CD4-positive, alpha-beta memory T cell (primary cell): ENCODE data around the gene COL20A1. TPM values are rescaled to one million over a fixed set of nuclear protein-coding genes. Genes with fewer than 3 reads are reported as not detected.

Experiments used
- CTCF ChIA-PET: fragments of 350-600 bp; sonication (Branson Sonifier 250); formaldehyde crosslinking; loops from one replicate; lab custom pipeline; 2021; ENCODE audit warnings: inconsistent platforms; ENCODE audit not compliant: partially characterized antibody; lab: Charles Lee
- POLR2A ChIA-PET: fragments of 350-600 bp; sonication (Branson Sonifier 250); formaldehyde crosslinking; loops from one replicate; lab custom pipeline; 2021; ENCODE audit not compliant: partially characterized antibody; lab: Charles Lee
- DNase-seq, 5 donors: peaks; one replicate each; pipeline versions ENCODE4 v3.0.0 to v3.0.0-alpha.2; 2020 to 2022; ENCODE audit warnings: mixed read lengths in 1 of 5
- H3K27ac ChIP-seq: one replicate; pipeline ENCODE4 v1.7.0; 2013; ENCODE audit warnings: low read depth, low read length
- H3K27me3 ChIP-seq: 2 replicates; pipeline ENCODE4 v1.7.0; 2013; ENCODE audit warnings: mild to moderate bottlenecking, low read length, moderate library complexity; ENCODE audit not compliant: insufficient read depth
- H3K36me3 ChIP-seq: 2 replicates; pipeline ENCODE4 v1.7.0; 2013; ENCODE audit warnings: mild to moderate bottlenecking, low read length, moderate library complexity; ENCODE audit not compliant: insufficient read depth
- H3K4me1 ChIP-seq: 2 replicates; pipeline ENCODE4 v1.7.0; 2013; ENCODE audit warnings: mild to moderate bottlenecking, low read length, moderate library complexity; ENCODE audit not compliant: insufficient read depth
- H3K4me3 ChIP-seq, 2 donors: one replicate each; pipeline ENCODE4 v1.7.0; 2013; ENCODE audit warnings: low read length in 2 of 2, mild to moderate bottlenecking in 1 of 2
- H3K9me3 ChIP-seq, 2 donors: one replicate each; pipeline ENCODE4 v1.7.0; 2013; ENCODE audit warnings: low read length in 2 of 2, control low read depth in 1 of 2; ENCODE audit not compliant: control insufficient read depth in 1 of 2
- H3K27ac Mint-ChIP-seq, 7 donors: one replicate each; pipeline ENCODE4 v1.8.0; 2020 to 2021; ENCODE audit warnings: mixed read lengths in 7 of 7, mild to moderate bottlenecking in 6 of 7, inconsistent platforms in 3 of 7, moderate library complexity in 3 of 7
- H3K27me3 Mint-ChIP-seq, 2 donors: one replicate each; pipeline ENCODE4 v1.8.0; 2020 to 2021; ENCODE audit warnings: mixed read lengths in 2 of 2
- H3K36me3 Mint-ChIP-seq, 2 donors: one replicate each; pipeline ENCODE4 v1.8.0; 2020 to 2021; ENCODE audit warnings: mixed read lengths in 2 of 2, inconsistent platforms in 1 of 2, mild to moderate bottlenecking in 1 of 2
- H3K4me1 Mint-ChIP-seq, 4 donors: one replicate each; pipeline ENCODE4 v1.8.0; 2020 to 2021; ENCODE audit warnings: mixed read lengths in 4 of 4, mild to moderate bottlenecking in 1 of 4
- H3K4me3 Mint-ChIP-seq, 8 donors: one replicate each; pipeline ENCODE4 v1.8.0; 2020 to 2021; ENCODE audit warnings: mixed read lengths in 8 of 8, mild to moderate bottlenecking in 7 of 8, moderate library complexity in 6 of 8, inconsistent platforms in 3 of 8
- H3K9me3 Mint-ChIP-seq, 8 donors: one replicate each; pipeline ENCODE4 v1.8.0; 2020 to 2021; ENCODE audit warnings: mixed read lengths in 8 of 8, mild to moderate bottlenecking in 5 of 8, inconsistent platforms in 3 of 8, moderate library complexity in 1 of 8
- intact Hi-C: fragments of 100-400 bp; cut with micrococcal nuclease; formaldehyde crosslinking; loops from one replicate; pipeline ENCODE4 v1.15.1; 2023
- polyA plus RNA-seq, 2 donors: library from polyadenylated mRNA; unstranded; fragments of 300-500 nt; fragmentation: Illumina TruSeq; gene quantifications; one replicate each; pipeline ENCODE4 v1.2.3, GENCODE V29; 2021
- total RNA-seq, 2 experiments: library from RNA; stranded (reverse); gene quantifications; one replicate each; pipeline ENCODE4 v1.2.3, GENCODE V29; 2021

COL20A1 gene
- total and polyA plus RNA-seq, 4 experiments from 2014 or later, result 0.11 TPM; not detected in 3

DNA sequence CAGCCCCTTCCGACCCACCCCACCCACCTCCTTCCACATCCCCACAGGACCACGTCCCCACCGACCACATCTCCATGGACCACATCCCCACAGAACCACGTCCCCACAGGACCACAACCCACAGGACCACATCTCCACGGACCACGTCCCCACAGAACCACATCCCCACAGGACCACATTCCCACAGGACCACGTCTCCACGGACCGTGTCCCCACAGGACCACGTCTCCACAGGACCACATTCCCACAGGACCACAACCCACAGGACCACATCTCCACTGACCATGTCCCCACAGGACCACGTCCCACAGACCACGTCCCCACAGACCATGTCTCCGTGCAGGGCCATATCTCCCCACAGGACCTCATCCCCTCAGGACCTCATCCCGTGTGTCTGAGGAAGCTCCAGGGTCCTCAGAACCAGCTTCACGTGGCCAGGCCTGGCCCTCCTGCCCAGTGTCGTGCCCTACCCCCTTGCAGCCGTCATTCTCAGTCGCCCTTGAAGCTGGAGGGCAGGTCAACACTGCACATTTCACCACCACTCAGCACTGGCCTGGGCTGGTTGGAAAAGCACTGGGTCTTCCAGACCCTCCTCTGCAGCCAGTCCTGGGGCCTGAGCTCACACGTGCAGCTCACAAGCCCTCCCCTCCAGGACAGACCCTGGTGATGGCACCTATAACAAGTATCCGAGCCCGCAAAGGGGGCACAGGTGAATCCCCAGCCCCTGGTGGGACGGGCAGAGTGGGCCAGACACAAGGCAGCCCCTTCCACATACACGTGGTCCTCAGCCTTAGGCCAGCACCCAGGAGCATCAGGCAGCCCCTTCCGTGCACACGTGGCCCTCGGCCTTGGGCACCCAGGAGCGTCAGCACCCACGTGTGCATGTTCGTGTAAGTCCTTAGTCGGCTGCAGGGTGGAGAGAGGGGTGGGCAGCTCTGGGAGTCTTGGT, 64.2 kb downstream of the COL20A1 start:
- intact Hi-C loops, result no loop called here
- Histone ChIP-seq H3K27ac (no peak overlapping the region), H3K4me3 (no peak overlapping the region), H3K36me3 (no peaks in the 10 kb centered on the region), H3K27me3 (no peaks in the 10 kb centered on the region), H3K4me1 (no peaks in the 10 kb centered on the region), H3K9me3 (no peaks in the 10 kb centered on the region)
- Mint-ChIP-seq H3K27me3 (peaks cover 1 to 4% of the 10 kb centered on the region in 2 donors), H3K27ac (no peak overlapping the region), H3K4me1 (no peaks in the 10 kb centered on the region), H3K4me3 (no peak overlapping the region), H3K36me3 (no peaks in the 10 kb centered on the region), H3K9me3 (no peaks in the 10 kb centered on the region)
- no peak for DNase-seq
- ChIA-PET POLR2A (no interaction called here), CTCF (no interaction called here)

DNA sequence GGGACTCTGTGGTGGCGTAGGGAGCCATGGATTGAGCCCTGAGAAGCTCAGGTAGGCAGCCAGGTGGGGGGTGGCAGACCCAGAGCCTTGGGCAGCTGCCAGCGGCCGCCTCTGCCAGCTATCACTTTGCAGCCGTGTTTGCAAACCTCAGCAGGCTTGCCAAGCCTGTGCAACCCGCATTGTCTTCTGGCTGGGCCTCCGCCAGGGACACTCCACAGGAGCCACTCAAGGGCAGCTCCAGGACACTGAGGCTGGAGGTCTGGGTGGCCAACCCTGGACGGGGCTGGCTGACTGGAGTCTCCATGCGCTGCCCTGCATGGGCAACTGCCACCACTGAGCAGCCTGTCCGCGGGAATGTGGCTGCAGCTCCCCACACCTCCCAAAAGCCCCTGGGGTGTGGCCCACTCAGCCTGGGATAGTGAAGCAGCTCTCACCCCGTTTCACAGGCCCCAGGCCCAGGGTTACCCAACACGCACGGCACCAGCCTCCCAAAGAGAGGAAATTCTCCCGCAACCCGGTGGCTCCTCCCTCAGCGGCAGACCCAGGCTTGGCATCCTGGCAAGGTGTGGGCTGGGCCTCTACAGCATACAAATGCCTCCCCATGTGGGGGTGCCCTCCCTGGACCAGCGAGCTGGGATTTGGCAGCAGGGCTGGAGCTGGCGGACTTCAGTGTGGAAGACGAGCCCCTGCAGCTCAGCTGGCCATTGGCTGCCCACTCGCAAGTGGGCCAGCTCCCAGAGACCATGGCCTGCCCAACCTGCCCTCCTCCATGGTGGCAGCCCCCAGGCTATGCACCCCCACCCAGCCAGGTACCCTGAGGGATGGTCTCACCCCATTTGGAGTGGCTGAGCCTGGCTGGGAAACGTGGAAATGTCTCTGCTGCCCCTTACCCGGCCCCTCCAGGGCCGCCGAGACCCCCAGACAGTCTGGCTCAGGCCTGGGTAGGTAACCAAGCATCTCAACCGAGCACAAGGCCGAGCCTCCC, 65.2 kb downstream of the COL20A1 start:
- Histone ChIP-seq H3K9me3 (no peaks in the 10 kb centered on the region), H3K27me3 (no peaks in the 10 kb centered on the region), H3K4me3 (no peak overlapping the region), H3K36me3 (no peaks in the 10 kb centered on the region), H3K4me1 (no peaks in the 10 kb centered on the region), H3K27ac (no peak overlapping the region)
- ChIA-PET POLR2A (no interaction called here), CTCF (no interaction called here)
- peaks cover 0 to 4% (median 1%) of the 10 kb centered on the region in 4 donors for H3K4me1 Mint-ChIP-seq
- no peak overlapping the region for H3K4me3 Mint-ChIP-seq
- H3K9me3 Mint-ChIP-seq, result no peaks in the 10 kb centered on the region
- no peak for DNase-seq
- H3K27me3 Mint-ChIP-seq, result peaks cover 9 to 11% of the 10 kb centered on the region in 2 donors
- no peak overlapping the region for H3K27ac Mint-ChIP-seq
- no peaks in the 10 kb centered on the region for H3K36me3 Mint-ChIP-seq
- intact Hi-C loops, result no loop called here

DNA sequence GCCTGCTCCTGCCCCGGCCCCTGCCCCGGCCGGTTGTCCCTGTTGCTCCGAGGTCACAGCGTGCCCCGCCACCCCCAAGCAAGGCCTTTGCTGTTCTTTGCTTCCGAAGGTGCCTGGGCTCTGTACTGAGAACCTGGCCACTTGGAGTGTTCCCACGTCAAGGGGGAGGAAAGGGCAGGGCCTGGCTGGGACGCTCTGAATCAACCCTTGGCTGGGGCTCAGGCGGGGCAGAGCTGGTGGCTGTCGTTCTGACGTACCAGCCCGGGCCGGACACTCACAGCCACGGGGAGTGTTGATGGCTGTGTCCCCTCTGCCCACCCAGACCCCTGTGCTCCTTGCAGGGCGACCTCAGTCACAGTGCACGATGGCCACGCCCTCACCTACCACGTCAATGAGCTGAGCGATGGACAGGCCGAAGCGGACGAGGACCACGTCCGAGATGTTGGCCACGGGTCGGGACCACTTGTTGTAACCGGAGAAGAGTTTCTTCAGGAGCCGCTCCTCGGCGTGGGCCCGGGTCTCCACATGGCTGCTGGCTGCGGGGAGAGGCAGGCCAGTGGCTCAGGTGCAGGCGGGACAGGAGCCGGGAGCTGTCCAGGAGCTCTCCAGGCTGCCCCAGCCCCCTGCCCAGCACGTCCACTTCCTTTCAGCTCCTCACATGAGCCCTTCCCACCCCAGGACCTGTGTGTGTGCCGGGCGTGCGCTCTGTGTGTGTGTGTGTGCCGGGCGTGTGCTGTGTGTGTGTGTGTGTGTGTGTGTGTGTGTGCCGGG, 66.4 kb downstream of the COL20A1 start:
- H3K36me3 ChIP-seq, result no peaks in the 10 kb centered on the region
- Mint-ChIP-seq H3K27ac (no peak overlapping the region), H3K27me3 (peaks cover 11% of the 10 kb centered on the region in 2 donors), H3K36me3 (no peaks in the 10 kb centered on the region), H3K4me3 (no peak overlapping the region), H3K9me3 (peaks cover 0 to 1% (median 0%) of the 10 kb centered on the region in 8 donors), H3K4me1 (peaks cover 0 to 4% (median 1%) of the 10 kb centered on the region in 4 donors)
- no peaks in the 10 kb centered on the region for H3K4me1 ChIP-seq
- intact Hi-C loops, result no loop called here
- CTCF ChIA-PET, result no interaction called here
- POLR2A ChIA-PET, result no interaction called here
- H3K9me3 ChIP-seq, result no peaks in the 10 kb centered on the region
- DNase-seq, result no peak
- H3K27ac ChIP-seq, result no peak overlapping the region
- H3K27me3 ChIP-seq, result no peaks in the 10 kb centered on the region
- H3K4me3 ChIP-seq, result no peak overlapping the region

DNA sequence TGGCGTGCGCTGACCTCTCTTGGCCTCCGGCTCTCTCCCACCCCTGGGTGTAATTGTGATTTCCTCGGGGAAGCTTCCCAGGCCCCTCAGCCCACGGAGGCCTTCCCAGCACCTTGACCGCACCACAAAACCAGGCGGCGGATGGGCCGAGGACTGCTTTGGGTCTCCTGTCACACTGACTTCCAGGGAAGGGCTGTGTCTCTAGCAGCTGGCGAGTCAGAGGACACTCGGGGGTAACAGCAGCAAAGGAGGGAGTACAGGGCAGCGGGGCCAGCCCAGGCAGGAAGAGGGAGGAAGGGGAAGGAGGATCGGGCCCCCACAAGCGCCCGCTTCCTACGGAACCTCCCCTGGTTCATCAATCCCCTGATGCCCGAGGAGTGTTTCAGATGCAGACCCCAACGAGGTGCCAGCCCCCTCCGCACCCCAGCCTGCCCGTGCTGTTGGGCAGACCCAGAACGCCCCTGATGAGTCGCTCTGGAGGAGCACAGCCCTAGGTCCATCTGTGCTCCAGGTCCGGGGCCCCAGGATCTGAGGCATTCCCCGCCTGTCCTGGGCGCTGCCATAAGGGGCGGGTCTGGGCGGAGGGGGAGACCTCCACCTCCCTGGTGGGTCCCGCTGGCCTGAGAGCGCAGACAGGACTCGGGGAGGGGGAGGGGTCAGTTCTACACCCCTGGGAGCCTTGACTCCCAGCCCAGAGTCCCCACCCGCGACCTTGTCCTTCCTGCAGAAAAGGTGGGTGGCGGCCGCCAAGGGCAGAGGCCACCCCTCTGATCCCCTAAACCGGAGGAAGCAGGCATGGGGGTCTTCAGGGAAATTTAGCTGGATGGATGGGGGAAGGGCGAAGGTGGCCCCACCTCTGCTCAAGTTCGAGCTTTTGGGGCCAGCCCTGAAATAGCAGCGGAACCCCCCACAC, 67.2 kb downstream of the COL20A1 start:
- Histone ChIP-seq H3K9me3 (no peaks in the 10 kb centered on the region), H3K4me1 (no peaks in the 10 kb centered on the region), H3K27me3 (no peaks in the 10 kb centered on the region), H3K36me3 (no peaks in the 10 kb centered on the region), H3K4me3 (no peak overlapping the region), H3K27ac (no peak overlapping the region)
- ChIA-PET CTCF (no interaction called here), POLR2A (no interaction called here)
- H3K4me3 Mint-ChIP-seq, result no peak overlapping the region
- H3K9me3 Mint-ChIP-seq, result peaks cover 0 to 2% (median 0%) of the 10 kb centered on the region in 8 donors
- peaks cover 13% of the 10 kb centered on the region in 2 donors for H3K27me3 Mint-ChIP-seq
- no peaks in the 10 kb centered on the region for H3K36me3 Mint-ChIP-seq
- H3K27ac Mint-ChIP-seq, result no peak overlapping the region
- intact Hi-C loops, result no loop called here
- DNase-seq, result no peak
- H3K4me1 Mint-ChIP-seq, result peaks cover 0 to 4% (median 1%) of the 10 kb centered on the region in 4 donors

DNA sequence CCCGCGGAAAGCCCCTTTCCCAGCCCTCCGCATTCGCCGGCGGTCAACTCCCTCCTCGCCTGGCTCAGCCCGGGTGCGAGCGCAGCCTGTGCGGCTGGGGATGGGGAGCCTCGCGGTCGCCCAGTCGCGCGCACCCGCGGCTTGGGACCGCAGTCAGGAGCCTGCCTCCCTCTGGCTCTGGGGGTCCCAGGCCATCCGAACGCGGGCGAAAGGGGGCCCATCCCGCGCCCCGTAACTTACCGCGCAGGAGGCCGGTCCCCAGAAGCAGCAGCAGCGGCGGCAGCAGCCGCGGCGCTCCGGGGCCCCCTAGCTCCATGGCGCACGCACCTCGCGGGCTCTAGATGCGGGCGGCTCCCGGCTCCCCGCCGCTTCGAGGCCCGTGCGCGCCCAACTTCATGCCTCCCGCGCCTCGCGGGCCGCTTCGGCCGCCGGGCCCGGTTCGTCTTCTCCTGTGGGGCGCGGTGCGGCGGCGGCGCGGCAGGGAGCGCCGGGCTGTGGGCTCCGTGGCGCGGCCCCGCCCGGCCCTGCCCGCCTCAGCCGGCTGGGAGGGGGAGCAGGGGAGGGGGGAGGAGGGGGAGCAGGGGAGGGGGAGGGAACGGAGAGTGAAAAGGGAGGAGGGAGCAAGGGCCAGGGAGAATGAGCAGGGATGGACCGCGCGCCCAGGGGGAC, 68.0 kb downstream of the COL20A1 start, which contains the start of gene CHRNA4:
TSS of gene CHRNA4 (minus strand) at position 500 of the 669 bp plus-strand sequence. CDS start at position 316, 184 bp downstream.
- Histone ChIP-seq H3K4me1 (no peaks in the 10 kb centered on the region), H3K4me3 (no peak within 1 kb of the TSS), H3K27me3 (no peaks in the 10 kb centered on the region), H3K27ac (no peak within 1 kb of the TSS), H3K36me3 (no peaks in the 10 kb centered on the region), H3K9me3 (no peaks in the 10 kb centered on the region)
- peaks cover 0 to 2% (median 0%) of the 10 kb centered on the region in 8 donors for H3K9me3 Mint-ChIP-seq
- POLR2A ChIA-PET, result no interaction called here
- peaks cover 13 to 15% of the 10 kb centered on the region in 2 donors for H3K27me3 Mint-ChIP-seq
- no peak within 1 kb of the TSS for H3K27ac Mint-ChIP-seq
- CTCF ChIA-PET, result no interaction called here
- H3K4me3 Mint-ChIP-seq, result no peak within 1 kb of the TSS
- H3K4me1 Mint-ChIP-seq, result peaks cover 0 to 4% (median 1%) of the 10 kb centered on the region in 4 donors
- DNase-seq, result no peak
- H3K36me3 Mint-ChIP-seq, result no peaks in the 10 kb centered on the region
- intact Hi-C loops, result no loop called here
